WTC11 (cell line): ENCODE measurements around the gene TCAF1. TPM values are rescaled to one million over a fixed set of nuclear protein-coding genes. Genes with fewer than 3 reads are reported as not detected.
A peak's percentile ranks its signal among the peaks of the same experiment; 100 is the strongest.
"Not testable (repeated sequence)": the region's sequence is repeated elsewhere in the genome, so short reads cannot be mapped to it uniquely, and the experiment has no call there.

Experiments
- ATAC-seq: fragments of 200-7000 bp; cut with Tn5 transposase; 2 replicates; pipeline ENCODE4 v1.10.0; 2021; ENCODE audit warnings: mild to moderate bottlenecking, moderate library complexity
- CTCF ChIA-PET: fragments of 300-600 bp; sonication (Branson Sonifier 250); formaldehyde crosslinking; loops from one replicate; lab custom pipeline; 2021; ENCODE audit warnings: antibody characterized with exemption; lab: Charles Lee
- POLR2A ChIA-PET: fragments of 350-600 bp; sonication (Branson Sonifier 250); formaldehyde crosslinking; loops from one replicate; lab custom pipeline; 2021; ENCODE audit warnings: antibody characterized with exemption; lab: Charles Lee
- DNase-seq: peaks from one replicate; pipeline ENCODE4 v3.0.0; 2021; ENCODE audit warnings: low spot score
- H3K27ac Mint-ChIP-seq: 2 replicates; pipeline ENCODE4 v1.8.0; 2021; ENCODE audit warnings: mixed read lengths
- H3K27me3 Mint-ChIP-seq: 2 replicates; pipeline ENCODE4 v1.8.0; 2021; ENCODE audit warnings: low read depth, mild to moderate bottlenecking, moderate library complexity, mixed read lengths
- H3K36me3 Mint-ChIP-seq: 2 replicates; pipeline ENCODE4 v1.8.0; 2021; ENCODE audit warnings: mixed read lengths
- H3K4me1 Mint-ChIP-seq: 2 replicates; pipeline ENCODE4 v1.8.0; 2022; ENCODE audit warnings: mixed read lengths
- H3K4me3 Mint-ChIP-seq: 2 replicates; pipeline ENCODE4 v1.8.0; 2021; ENCODE audit warnings: mild to moderate bottlenecking, moderate library complexity, mixed read lengths
- H3K9me3 Mint-ChIP-seq: 2 replicates; pipeline ENCODE4 v1.8.0; 2021; ENCODE audit warnings: mixed read lengths
- total RNA-seq: library from RNA; stranded (reverse); gene quantifications from 3 replicates; pipeline ENCODE4 v1.2.3, GENCODE V29; 2021

Gene TCAF1
- total RNA-seq, 1 experiment from 2014 or later, result 52.7 TPM

- peak; percentile 96 for ATAC-seq
- H3K27ac Mint-ChIP-seq, H3K4me3 Mint-ChIP-seq, CTCF ChIA-PET, H3K36me3 Mint-ChIP-seq, POLR2A ChIA-PET, H3K27me3 Mint-ChIP-seq, H3K4me1 Mint-ChIP-seq, DNase-seq, H3K9me3 Mint-ChIP-seq: not testable (repeated sequence)
These were observed 84.1 kb downstream of the TCAF1 start for GRCh38 chr7:143817873-143818272.

GRCh38 chr7:143816471-143817133, 85.4 kb downstream of the TCAF1 start:
- H3K27ac Mint-ChIP-seq, H3K36me3 Mint-ChIP-seq, DNase-seq, ATAC-seq, H3K4me1 Mint-ChIP-seq, H3K4me3 Mint-ChIP-seq, H3K9me3 Mint-ChIP-seq, CTCF ChIA-PET, H3K27me3 Mint-ChIP-seq, POLR2A ChIA-PET: not testable (repeated sequence)

- POLR2A ChIA-PET, CTCF ChIA-PET: not testable (repeated sequence)
These were observed 91.3 kb downstream of the TCAF1 start for GRCh38 chr7:143810639-143811038.

GRCh38 chr7:143806664-143807071, 95.3 kb downstream of the TCAF1 start:
- CTCF ChIA-PET, DNase-seq, H3K36me3 Mint-ChIP-seq, H3K9me3 Mint-ChIP-seq, H3K27ac Mint-ChIP-seq, POLR2A ChIA-PET, H3K4me3 Mint-ChIP-seq, H3K27me3 Mint-ChIP-seq, ATAC-seq, H3K4me1 Mint-ChIP-seq: not testable (repeated sequence)

More at GRCh38 chr7:143810639-143811038, 91.3 kb downstream of the TCAF1 start:
- H3K27ac Mint-ChIP-seq, H3K9me3 Mint-ChIP-seq, H3K27me3 Mint-ChIP-seq, H3K4me3 Mint-ChIP-seq, DNase-seq, H3K36me3 Mint-ChIP-seq, H3K4me1 Mint-ChIP-seq: not testable (repeated sequence)
- ATAC-seq, result peak; percentile 80

Other genes with a start within 250 kb of the TCAF1 start
- not detected in 3 replicates for gene CTAGE6, start 144.5 kb downstream of the TCAF1 start, total RNA-seq
- not detected in 3 replicates for gene OR2F2, start 33.1 kb upstream of the TCAF1 start, total RNA-seq
- not detected in 3 replicates for gene OR2F1, start 52.7 kb upstream of the TCAF1 start, total RNA-seq
- gene OR6B1, start 98.1 kb upstream of the TCAF1 start, total RNA-seq, result not detected in 3 replicates
- not detected in 3 replicates for gene OR2A5, start 146.8 kb upstream of the TCAF1 start, total RNA-seq
- not detected in 3 replicates for gene OR2A25, start 167.6 kb upstream of the TCAF1 start, total RNA-seq
- not detected in 3 replicates for gene OR2A12, start 184.1 kb upstream of the TCAF1 start, total RNA-seq
- not detected in 3 replicates for gene OR2A2, start 207.4 kb upstream of the TCAF1 start, total RNA-seq
- gene OR2A14, start 221.0 kb upstream of the TCAF1 start, total RNA-seq, result not detected in 3 replicates